Endothelial cell of hepatic sinusoid (primary cell): ENCODE results near the gene ZDHHC15.
"Not testable (repeated sequence)": the region's sequence is repeated elsewhere in the genome, so short reads cannot be mapped to it uniquely, and the experiment has no call there.

Source experiments
- in situ Hi-C: cut with HindIII; loops from 2 replicates; pipeline ENCODE4 v1.10.0; 2017; ENCODE audit warnings: low sequenced_read_pairs

The ZDHHC15 gene, protein sequence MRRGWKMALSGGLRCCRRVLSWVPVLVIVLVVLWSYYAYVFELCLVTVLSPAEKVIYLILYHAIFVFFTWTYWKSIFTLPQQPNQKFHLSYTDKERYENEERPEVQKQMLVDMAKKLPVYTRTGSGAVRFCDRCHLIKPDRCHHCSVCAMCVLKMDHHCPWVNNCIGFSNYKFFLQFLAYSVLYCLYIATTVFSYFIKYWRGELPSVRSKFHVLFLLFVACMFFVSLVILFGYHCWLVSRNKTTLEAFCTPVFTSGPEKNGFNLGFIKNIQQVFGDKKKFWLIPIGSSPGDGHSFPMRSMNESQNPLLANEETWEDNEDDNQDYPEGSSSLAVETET

DNA sequence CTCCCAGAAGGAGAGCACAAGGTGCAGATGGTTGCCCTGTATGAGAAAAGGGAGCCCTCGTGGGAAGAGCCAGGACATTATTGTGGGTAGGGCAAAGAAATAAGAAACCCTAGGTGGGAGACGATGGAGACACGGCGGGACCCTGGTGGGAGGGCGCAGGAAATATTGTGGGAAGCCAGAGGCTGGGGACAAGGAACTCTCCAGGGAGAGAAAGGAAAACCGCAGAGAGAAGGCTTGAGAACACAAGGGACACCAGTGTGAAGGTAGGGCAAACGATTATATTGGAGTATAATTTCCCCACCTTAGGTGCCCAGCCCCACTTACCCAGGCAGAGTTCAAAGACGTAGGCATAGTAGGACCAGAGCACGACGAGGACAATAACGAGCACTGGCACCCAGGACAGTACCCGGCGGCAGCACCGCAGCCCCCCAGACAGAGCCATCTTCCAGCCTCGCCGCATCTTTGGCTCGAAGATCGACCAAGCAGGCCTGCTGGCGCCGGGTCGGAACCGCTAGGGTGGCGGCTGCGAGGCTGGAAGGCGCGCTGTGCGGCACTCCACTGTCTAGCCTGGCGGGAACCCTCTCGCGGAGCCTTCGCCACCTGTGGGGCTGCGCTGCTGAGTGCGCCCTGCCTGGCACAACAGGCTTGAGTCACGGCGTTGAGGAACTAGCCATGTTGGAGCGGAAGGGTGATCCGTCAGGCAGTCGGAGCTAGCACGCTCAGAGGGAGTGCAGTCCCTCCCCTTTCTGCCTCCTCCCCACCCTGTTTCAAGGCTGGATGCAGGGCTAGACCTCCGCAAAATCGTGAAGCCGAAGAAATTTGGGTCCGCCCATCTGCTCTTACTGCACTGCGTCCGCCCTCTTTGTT lies at the start of gene ZDHHC15:
ZDHHC15 (minus strand) TSS at position 473 of the 867 bp plus-strand sequence; CDS start at position 460, 13 bp downstream.
- in situ Hi-C loops, result no loop called here

DNA sequence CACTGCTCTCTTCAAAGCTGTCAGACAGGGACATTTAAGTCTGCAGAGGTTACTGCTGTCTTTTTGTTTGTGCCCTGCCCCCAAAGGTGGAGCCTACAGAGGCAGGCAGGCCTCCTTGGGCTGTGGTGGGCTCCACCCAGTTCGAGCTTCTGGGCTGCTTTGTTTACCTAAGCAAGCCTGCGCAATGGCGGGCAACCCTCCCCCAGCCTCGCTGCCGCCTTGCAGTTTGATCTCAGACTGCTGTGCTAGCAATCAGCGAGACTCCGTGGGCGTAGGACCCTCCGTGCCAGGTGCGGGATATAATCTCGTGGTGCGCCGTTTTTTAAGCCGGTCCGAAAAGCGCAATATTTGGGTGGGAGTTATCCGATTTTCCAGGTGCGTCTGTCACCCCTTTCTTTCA lies 37.7 kb upstream of the ZDHHC15 start:
- in situ Hi-C loops, result not testable (repeated sequence)

DNA sequence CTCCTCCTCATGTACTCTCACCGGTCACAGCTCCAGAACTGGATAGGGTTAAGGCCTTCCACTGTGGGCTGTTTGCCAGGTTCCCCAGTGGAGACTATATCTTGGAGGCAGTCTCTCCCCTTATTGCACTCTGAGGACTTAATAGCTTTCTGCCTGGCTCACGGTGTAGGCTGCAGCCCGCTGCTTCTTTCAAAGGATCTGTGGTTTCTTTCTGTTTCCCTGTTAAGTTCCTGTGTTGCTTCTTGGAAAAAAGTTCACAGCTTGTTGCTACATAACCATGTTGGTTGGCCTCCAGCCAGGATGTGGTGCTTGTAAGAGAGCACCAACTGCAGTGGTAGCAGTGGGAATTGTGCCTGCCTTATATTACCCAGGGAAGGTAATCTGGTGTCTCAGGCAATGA lies 24.9 kb upstream of the ZDHHC15 start:
- in situ Hi-C loops, result no loop called here

DNA sequence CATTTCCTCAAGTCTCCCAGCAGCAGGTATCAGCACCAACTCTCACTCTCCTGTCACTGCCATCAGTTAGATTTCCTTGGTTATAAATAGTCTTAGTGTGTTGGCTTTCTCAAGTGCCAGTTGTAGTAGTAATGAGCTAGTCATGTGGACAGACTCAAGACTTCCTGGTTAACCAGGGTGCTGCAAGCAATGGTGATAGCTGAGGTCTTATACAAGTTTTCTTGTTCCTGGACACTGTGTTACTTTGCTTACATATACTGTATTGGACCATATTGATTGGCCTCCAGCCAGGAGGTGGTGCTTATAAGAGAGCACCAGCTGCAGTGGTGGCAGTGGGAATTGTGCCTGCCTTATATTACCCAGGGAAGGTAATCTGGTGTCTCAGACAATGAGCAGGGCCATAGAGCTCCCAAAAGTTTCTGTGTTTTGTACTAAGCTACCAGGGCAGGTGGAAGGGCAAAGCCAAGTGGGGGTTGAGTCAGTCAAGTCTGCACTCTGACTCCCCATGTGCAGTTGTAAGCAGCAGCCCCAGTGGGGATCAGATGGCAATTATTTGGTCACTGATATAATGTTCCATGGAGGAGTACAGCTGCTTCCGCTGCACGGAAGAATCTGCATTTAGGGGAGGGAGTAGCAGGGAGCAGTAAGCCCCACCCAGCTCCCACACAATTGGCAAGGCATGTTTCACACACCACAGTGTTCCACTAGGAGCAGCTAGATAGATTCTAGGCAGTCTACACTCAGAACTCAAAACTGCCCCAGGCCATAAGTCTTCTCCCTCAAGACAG lies 24.1 kb upstream of the ZDHHC15 start:
- in situ Hi-C loops, result no loop called here

DNA sequence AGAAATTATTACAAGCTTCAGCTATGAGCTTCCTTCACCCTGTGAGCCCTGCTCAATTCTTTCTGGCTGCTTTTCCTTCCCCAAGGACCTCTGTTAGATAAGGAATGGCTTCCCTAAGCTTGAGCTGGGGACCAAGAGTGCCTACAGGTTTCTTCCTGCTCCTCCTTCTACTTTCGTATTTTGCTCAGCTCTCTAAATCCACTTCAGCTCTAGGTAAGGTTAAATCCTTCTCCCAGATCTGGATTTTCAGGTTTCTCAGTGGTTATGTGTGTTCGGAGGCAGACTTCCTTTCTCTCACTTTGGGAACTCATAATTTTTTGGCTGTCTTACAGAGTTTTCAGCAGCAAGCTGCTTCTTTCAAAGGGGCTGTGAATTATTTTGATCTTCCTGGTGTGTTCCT lies 21.9 kb upstream of the ZDHHC15 start:
- in situ Hi-C loops, result no loop called here

DNA sequence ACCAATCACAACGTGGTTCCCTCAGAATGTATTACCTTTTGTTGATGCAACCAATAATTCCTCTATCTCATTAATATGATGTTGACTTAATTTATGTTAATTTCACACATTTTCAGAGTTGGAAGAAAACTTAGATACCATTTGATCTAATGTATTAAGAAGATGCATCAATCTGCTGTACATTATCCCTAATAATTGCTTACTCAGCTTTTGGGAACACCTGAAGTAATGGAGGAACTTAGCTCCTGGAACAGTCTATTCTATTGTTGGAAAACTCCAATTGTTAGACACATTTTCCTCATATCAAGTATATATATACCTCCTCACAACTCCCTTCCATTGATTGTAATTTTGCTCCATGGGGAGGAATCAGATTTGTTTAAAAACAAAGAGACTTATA lies 38.9 kb downstream of the ZDHHC15 start:
- in situ Hi-C loops, result no loop called here

DNA sequence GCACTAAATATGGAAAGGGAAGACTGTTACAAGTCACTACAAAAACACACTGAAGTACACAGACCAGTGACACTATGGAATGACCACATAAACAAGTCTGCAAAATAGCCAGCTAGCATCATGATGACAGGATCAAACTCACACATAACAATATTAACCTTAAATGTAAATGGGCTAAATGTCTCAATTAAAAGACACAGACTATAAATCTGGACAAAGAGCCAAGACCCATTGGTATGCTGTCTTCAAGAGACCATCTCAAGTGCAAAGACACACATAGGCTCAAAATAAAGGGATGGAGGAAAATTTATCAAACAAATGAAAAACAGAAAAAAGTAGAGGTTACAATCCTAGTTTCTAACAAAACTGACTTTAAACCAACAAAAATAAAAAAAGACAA lies 61.1 kb downstream of the ZDHHC15 start:
- in situ Hi-C loops, result not testable (repeated sequence)

DNA sequence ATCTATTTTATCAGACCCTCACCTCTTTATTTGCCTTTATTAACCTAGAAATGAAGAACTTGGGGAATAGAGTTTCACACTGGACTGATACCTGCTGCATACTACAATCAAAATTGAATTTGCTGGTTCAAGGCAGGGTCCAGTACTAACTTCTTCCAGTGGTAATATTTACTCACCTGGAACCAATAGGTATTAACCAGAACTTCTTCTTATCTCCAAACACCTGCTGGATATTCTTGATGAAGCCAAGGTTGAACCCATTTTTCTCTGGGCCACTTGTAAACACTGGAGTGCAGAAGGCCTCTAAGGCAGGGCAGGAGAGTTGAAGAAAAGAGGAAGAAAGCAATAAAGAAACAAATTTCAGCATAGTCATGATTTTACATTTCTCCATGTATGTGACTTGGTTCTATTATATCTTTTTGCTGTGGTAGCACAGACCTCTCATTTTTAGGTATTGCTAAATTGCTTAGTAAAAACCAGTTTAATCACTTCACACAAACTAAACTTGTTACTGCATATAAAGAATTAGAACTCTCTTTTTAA lies 101.1 kb downstream of the ZDHHC15 start:
- in situ Hi-C loops, result loop anchor here (5.0 kb wide), 1 partner anchor 66 kb away; no protein-coding TSS in a partner anchor

DNA sequence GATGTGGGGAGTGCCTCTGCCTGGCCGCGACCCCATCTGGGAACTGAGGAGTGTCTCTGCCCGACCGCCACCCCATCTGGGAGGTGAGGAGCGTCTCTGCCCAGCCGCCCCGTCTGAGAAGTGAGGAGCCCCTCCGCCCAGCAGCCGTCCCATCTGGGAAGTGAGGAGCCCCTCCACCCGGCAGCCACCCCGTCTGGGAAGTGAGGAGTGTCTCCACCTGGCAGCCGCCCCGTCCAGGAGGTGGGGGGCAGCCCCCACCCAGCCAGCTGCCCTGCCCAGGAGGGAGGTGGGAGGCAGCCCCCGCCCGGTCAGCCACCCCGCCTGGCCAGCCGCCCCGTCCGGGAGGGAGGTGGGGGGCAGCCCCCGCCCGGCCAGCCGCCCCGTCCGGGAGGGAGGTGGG lies 115.7 kb downstream of the ZDHHC15 start:
- in situ Hi-C loops, result not testable (repeated sequence)

DNA sequence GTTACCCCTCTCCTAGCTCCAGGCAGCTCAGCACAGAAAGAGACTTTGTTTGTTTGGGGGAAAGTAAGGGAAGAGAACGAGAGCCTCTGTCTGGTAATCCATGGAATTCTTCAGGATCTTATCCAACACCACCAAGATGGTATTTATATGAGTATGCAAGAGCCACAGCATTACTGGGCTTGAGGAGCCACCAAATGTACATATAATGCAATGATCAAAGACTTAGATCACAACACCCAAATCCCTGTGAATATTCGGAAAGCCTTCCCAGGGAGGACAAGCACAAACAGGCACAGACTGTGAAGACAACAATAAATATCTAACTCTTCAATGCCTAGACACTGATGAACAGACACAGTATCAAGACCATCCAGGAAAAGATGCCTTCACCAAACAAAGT lies 132.4 kb downstream of the ZDHHC15 start:
- in situ Hi-C loops, result no loop called here

DNA sequence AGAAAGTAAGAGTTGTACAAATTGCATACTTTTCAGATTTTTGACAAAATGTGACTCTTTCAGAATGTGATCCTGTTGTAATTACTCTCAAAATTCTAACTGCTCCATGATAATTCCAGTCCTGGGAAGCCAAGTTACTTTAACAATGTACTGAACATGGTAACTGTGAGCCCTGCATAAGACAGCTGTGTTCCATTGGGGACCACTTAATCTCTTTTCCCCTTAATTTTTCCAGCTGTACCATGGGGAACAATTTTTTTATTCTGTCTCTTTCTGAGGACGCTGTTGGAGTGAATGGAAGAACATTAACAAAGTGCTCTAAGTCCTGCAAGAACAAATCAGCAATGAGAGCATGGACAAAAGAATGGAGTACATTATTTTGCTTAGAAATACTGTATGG lies 153.1 kb downstream of the ZDHHC15 start:
- in situ Hi-C loops, result no loop called here

DNA sequence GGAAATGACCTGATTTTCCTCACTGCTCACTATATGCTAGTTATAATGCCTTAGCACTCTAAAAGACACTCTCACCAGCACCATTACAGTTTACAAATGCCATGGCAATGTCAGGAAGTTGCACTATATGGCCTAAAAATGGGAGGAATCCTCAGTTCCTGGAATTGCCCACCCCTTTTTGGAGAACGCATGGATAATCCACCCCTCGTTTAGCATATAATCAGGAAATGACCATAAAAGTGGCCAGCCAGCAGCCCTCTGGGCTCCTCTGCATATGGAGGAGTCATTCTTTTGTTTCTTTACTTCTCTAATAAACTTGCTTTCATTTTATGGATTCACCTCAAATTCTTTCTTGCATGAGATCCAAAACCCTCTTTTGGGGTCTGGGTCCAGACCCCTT lies 156.0 kb downstream of the ZDHHC15 start:
- in situ Hi-C loops, result no loop called here

DNA sequence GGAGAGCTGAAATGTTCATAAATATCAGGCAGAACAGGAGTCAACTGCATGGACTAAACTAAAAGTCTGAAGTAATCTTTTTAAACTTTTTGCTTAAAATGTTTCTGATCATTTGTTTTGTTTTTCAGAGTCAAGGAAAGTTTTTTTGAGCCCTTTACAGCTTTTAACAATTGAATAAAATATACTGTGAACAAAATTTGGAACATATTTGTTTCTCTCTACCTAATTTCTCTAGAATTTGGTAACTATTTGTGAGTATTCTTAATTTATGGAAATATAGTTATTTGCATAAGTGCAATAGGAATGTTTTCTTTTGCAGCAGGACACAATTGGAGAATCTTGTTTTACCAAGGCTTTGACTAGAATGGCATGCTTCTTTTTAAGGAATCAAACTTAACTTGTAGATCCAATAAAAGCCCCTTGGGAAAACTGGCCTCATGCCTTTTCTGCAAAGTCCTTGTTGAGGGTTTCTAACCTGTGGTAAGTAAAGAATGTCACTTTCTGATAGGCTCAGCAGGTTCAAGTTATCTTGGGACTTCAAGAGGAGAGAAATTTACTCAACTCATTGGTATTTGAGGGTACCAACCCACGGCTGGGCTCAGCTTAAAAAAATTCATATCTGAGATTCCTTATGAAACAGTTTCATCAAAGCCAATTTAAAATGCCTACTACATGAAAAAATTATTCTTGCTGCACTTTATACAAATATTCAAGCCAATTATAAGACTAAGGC lies 157.4 kb downstream of the ZDHHC15 start:
- in situ Hi-C loops, result no loop called here

DNA sequence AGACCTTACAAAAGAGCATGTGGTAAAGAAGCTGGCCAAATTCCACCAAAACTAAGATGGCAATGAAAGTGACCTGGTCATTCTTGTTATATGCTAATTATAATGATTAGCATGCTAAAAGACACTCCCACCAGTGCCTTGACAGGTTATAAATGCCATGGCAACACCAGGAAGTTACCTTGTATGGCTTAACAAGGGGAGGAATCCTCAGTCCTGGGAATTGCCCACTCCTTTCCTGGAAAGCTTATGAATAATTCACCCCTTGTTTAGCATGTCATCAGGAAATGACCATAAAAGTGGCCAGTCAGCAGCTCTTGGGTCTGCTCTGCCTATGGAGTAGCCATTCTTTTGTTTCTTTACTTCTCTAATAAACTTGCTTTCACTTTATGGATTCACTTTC lies 161.0 kb downstream of the ZDHHC15 start:
- in situ Hi-C loops, result no loop called here

DNA sequence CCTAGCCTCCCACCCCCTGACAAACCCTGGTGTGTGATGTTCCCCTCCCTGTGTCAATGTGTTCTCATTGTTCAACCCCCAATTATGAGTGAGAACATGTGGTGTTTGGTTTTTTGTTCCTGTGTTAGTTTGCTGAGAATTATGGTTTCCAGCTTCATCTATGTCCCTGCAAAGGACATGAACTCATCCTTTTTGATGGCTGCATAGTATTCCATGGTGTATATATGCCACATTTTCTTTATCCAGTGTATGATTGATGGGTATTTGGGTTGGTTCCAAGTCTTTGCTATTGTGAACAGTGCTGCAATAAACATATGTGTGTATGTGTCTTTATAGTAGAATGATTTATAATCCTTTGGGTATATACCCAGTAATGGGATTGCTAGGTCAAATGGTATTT lies 174.2 kb downstream of the ZDHHC15 start:
- in situ Hi-C loops, result not testable (repeated sequence)

DNA sequence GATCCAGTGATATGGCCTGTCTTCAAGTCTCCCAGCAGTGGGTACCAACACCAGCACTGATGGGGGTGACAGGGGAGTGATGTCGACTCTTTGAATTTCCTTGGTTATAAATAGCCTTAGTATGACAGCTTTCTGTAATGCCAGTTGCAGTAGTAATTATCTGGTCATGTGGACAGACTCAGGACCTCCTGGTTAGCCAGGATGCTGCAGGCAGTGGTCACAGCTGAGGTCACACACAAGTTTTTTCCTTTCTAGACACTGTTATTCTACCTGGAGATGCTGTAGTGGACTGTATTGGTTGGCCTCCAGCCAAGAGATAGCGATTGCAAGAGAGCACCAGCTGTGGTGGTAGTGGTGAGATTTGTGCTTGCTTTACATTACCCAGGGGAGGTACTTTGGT lies 185.3 kb downstream of the ZDHHC15 start:
- in situ Hi-C loops, result no loop called here

DNA sequence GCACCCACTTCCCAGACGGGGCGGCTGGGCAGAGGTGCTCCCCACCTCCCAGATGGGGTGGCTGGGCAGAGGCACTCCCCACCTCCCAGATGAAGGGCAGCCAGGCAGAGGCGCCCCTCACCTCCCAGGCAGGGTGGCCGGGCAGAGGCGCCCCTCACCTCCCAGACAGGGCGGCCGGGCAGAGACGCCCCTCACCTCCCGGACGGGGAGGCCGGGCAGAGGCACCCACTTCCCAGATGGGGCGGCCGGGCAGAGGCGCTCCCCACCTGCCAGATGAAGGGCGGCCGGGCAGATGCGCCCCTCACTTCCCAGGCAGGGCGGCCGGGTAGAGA lies 187.7 kb downstream of the ZDHHC15 start:
- in situ Hi-C loops, result no loop called here

DNA sequence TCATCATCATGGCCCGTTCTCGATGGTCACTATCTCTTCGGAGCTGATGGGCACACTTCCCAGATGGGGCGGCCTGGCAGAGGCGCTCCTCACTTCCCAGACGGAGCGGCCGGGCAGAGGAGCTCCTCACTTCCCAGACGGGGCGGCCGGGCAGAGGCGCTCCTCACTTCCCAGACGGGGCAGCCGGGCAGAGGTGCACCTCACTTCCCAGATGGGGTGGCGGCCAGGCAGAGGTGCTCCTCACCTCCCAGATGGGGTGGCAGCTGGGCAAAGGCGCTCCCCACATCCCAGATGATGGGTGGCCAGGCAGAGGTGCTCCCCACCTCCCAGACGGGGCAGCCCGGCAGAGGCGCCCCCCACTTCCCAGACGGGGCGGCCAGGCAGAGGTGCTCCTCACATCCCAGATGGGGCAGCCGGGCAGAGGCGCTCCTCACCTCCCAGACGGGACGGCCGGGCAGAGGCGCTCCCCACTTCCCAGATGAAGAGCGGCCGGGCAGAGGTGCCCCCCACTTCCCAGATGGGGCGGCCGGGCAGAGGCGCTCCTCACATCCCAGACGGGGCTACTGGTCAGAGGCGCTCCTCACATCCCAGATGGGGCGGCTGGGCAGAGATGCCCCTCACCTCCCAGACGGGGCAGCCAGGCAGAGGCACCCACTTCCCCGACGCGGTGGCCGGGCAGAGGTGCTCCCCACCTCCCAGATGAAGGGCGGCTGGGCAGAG lies 188.3 kb downstream of the ZDHHC15 start:
- in situ Hi-C loops, result not testable (repeated sequence)

DNA sequence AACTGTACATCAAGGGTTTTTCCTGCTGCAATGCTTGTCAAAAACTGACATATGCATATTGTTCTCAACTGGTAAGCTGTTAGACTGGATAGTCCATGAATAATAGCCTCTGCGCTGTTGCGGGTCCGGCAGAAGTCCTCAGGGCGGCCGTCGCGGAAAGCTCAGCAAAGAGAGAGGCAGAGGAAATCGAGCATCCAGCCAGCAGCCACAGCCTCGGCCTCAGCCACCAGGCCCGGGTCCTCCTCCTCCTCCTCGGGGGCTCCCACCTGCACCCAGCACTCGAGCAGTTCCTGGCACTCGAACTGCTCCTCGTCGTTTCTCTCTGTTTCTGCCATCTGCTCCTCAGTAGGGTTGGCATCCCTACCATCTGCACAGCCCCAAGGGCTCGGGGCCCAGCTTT lies 195.2 kb downstream of the ZDHHC15 start:
- in situ Hi-C loops, result no loop called here
